ENCODE measurements around the gene RXFP4. TPM values are rescaled to one million over a fixed set of nuclear protein-coding genes. Genes with fewer than 3 reads are reported as not detected.

RXFP4 gene
- polyA plus RNA-seq, 3 donors, result 0.08 TPM; not detected in 2

GRCh38 chr1:155932487-155932886 lies 9.0 kb upstream of the RXFP4 start:
- Histone ChIP-seq H3K27ac (ENCODE audit: low read depth in 1 of 2, low read length in 2 of 2) (peak overlapping the region in 1 of 2 donors; percentile 11), H3K9me3 (replicated peaks in 1 of 2; ENCODE audit: control insufficient read depth in 1 of 2, insufficient read depth in 1 of 2, low read length in 2 of 2) (no peaks in the 10 kb centered on the region), H3K4me2 (replicated peaks; ENCODE audit: extremely low read depth, low read length, poor library complexity, severe bottlenecking) (no peak overlapping the region), H3K4me1 (ENCODE audit: control insufficient read depth in 1 of 2, insufficient read depth in 2 of 2, low read length in 2 of 2) (peaks cover 18 to 38% of the 10 kb centered on the region in 2 donors), H3K9ac (ENCODE audit: insufficient read depth, low read length, poor library complexity, severe bottlenecking) (no peak overlapping the region), H3K27me3 (ENCODE audit: control insufficient read depth in 2 of 2, insufficient read depth in 2 of 2, low read length in 2 of 2) (no peaks in the 10 kb centered on the region), H2AFZ (ENCODE audit: insufficient read depth, low read depth, low read length, poor library complexity, severe bottlenecking) (no peak overlapping the region), H3K36me3 (replicated peaks in 1 of 2; ENCODE audit: control insufficient read depth in 1 of 2, insufficient read depth in 2 of 2, low read length in 2 of 2) (peaks cover 45 to 48% of the 10 kb centered on the region in 2 donors), H3K4me3 (replicated peaks in 1 of 3; ENCODE audit: low read depth in 2 of 3, low read length in 3 of 3) (no peak overlapping the region), H4K20me1 (ENCODE audit: insufficient read depth, low read length) (peaks cover 47% of the 10 kb centered on the region), H3K79me2 (ENCODE audit: insufficient read depth, low read length) (peaks cover 53% of the 10 kb centered on the region)
- Mint-ChIP-seq H3K4me1 (peaks cover 20% of the 10 kb centered on the region), H3K27ac (peak overlapping the region in 1 of 7 donors; percentile 25), H3K4me3 (no peak overlapping the region), H3K9me3 (no peaks in the 10 kb centered on the region), H3K36me3 (peaks cover 43 to 55% of the 10 kb centered on the region in 2 donors), H3K27me3 (ENCODE audit: low read depth in 3 of 3) (no peaks in the 10 kb centered on the region)
- intact Hi-C loops (cut with micrococcal nuclease), result loop anchor here (5.0 kb wide), 2 partner anchors 120 to 135 kb away; partner anchors contain the start of genes LAMTOR2 (in 1 of the 2) and UBQLN4 (in 1 of the 2)
- no CpG with 5 or more reads among the region's 5 CpGs for WGBS (ENCODE audit: insufficient coverage)
- TF ChIP-seq CTCF (IDR thresholded peaks at IDR 0.05), result no peak
- DNase-seq, result no peak

DNA sequence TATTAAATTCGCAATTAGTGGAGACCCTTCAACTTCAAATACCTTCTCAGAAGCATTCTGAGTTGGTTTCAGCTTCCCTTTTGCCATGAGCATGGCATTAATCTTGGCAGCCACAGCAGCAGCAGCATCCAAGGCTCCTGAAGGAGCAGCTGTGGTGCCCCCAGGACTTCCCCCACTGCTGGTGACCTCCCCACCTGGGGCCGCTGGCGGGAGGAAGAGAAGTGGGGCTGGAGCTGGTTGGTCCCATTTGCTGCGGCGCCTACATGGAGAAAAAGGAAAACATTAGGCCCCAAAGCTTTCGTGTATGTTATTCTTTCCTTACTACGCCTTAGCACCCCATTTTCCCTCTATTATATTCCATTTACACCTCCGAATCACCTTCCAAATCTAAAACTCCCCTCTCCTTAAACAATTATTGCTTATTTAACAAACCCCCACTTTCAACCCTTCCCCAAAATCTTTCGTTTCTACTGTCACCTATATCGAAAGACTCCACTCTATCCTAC lies 7.8 kb upstream of the RXFP4 start:
- H3K4me3 Mint-ChIP-seq, result no peak overlapping the region
- intact Hi-C loops (cut with micrococcal nuclease), result loop anchor here (1.0 to 5.0 kb wide), 4 partner anchors 22 to 134 kb away; partner anchors contain the start of genes LAMTOR2 (in 2 of the 2), RIT1 (in 1 of the 2) and UBQLN4 (in 1 of the 2)
- Histone ChIP-seq H3K4me2 (replicated peaks; ENCODE audit: extremely low read depth, low read length, poor library complexity, severe bottlenecking) (peak overlapping the region; percentile 84), H2AFZ (ENCODE audit: insufficient read depth, low read depth, low read length, poor library complexity, severe bottlenecking) (peak overlapping the region; percentile 87), H3K36me3 (replicated peaks in 1 of 2; ENCODE audit: control insufficient read depth in 1 of 2, insufficient read depth in 2 of 2, low read length in 2 of 2) (peaks cover 35 to 37% of the 10 kb centered on the region in 2 donors), H4K20me1 (ENCODE audit: insufficient read depth, low read length) (peaks cover 40% of the 10 kb centered on the region), H3K79me2 (ENCODE audit: insufficient read depth, low read length) (peaks cover 53% of the 10 kb centered on the region), H3K27me3 (ENCODE audit: control insufficient read depth in 2 of 2, insufficient read depth in 2 of 2, low read length in 2 of 2) (no peaks in the 10 kb centered on the region), H3K9me3 (replicated peaks in 1 of 2; ENCODE audit: control insufficient read depth in 1 of 2, insufficient read depth in 1 of 2, low read length in 2 of 2) (no peaks in the 10 kb centered on the region), H3K4me1 (ENCODE audit: control insufficient read depth in 1 of 2, insufficient read depth in 2 of 2, low read length in 2 of 2) (peaks cover 22 to 44% of the 10 kb centered on the region in 2 donors), H3K9ac (ENCODE audit: insufficient read depth, low read length, poor library complexity, severe bottlenecking) (peak overlapping the region; percentile 88), H3K27ac (ENCODE audit: low read depth in 1 of 2, low read length in 2 of 2) (peak overlapping the region; percentile 88 to 94), H3K4me3 (replicated peaks in 1 of 3; ENCODE audit: low read depth in 2 of 3, low read length in 3 of 3) (peak overlapping the region; percentile 63 to 96 (median 94))
- peaks cover 33 to 43% of the 10 kb centered on the region in 2 donors for H3K36me3 Mint-ChIP-seq
- peaks cover 25% of the 10 kb centered on the region for H3K4me1 Mint-ChIP-seq
- 8% methylated on average over 6 of the region's 10 CpGs for WGBS (ENCODE audit: insufficient coverage)
- no peak overlapping the region for H3K27ac Mint-ChIP-seq
- no peak for DNase-seq
- peaks cover 0 to 2% (median 0%) of the 10 kb centered on the region in 3 donors for H3K27me3 Mint-ChIP-seq (ENCODE audit: low read depth in 3 of 3)
- no peaks in the 10 kb centered on the region for H3K9me3 Mint-ChIP-seq
- no peak for TF ChIP-seq CTCF (IDR thresholded peaks at IDR 0.05)

All from CD14-positive monocyte (primary cell).